HG02642 (cell line): Measurements from ENCODE around the gene AP1M1.
"Not testable (repeated sequence)": the region's sequence is repeated elsewhere in the genome, so short reads cannot be mapped to it uniquely, and the experiment has no call there.

Source experiments
- ATAC-seq: cut with Tn5 transposase; IDR thresholded peaks from one replicate; pipeline ENCODE4 v1.9.1; 2021; ENCODE audit warnings: mild to moderate bottlenecking; ENCODE audit not compliant: unreplicated experiment, poor library complexity

AP1M1 gene

GRCh38 chr19:16258440-16258903 is 60.8 kb downstream of the AP1M1 start:
- no peak for ATAC-seq

GRCh38 chr19:16259385-16260159 is 61.9 kb downstream of the AP1M1 start:
- peak; percentile 62 for ATAC-seq

- no peak for ATAC-seq
Measured at GRCh38 chr19:16260160-16260811, 62.6 kb downstream of the AP1M1 start.

- ATAC-seq = no peak
Measured at GRCh38 chr19:16260812-16261161, 63.1 kb downstream of the AP1M1 start.

GRCh38 chr19:16261584-16262368 is 64.1 kb downstream of the AP1M1 start:
- ATAC-seq = no peak

GRCh38 chr19:16262618-16263017 is 64.9 kb downstream of the AP1M1 start:
- no peak for ATAC-seq

GRCh38 chr19:16263141-16263761 is 65.5 kb downstream of the AP1M1 start:
- no peak for ATAC-seq

GRCh38 chr19:16265205-16265604 is 67.5 kb downstream of the AP1M1 start:
- no peak for ATAC-seq

- no peak for ATAC-seq
Measured at GRCh38 chr19:16265890-16266585, 68.3 kb downstream of the AP1M1 start.

- no peak for ATAC-seq
Measured at GRCh38 chr19:16266586-16266942, 68.9 kb downstream of the AP1M1 start.

- ATAC-seq = no peak
Measured at GRCh38 chr19:16268676-16269319, 71.1 kb downstream of the AP1M1 start.

GRCh38 chr19:16272945-16273344 is 75.2 kb downstream of the AP1M1 start:
- ATAC-seq = no peak

- no peak for ATAC-seq
Measured at GRCh38 chr19:16274447-16274846, 76.7 kb downstream of the AP1M1 start.

GRCh38 chr19:16280306-16280705 is 82.6 kb downstream of the AP1M1 start:
- no peak for ATAC-seq

GRCh38 chr19:16281743-16282142 is 84.0 kb downstream of the AP1M1 start:
- no peak for ATAC-seq

- ATAC-seq = no peak
Measured at GRCh38 chr19:16283210-16284061, 85.7 kb downstream of the AP1M1 start.

GRCh38 chr19:16284505-16284904 is 86.8 kb downstream of the AP1M1 start:
- no peak for ATAC-seq

GRCh38 chr19:16285079-16285478 is 87.4 kb downstream of the AP1M1 start:
- not testable (repeated sequence) for ATAC-seq
